K562 (cell line): Measurements from ENCODE around the gene GCN1. TPM values are rescaled to one million over a fixed set of nuclear protein-coding genes. Genes with fewer than 3 reads are reported as not detected.

ENCODE experiments used
- ATAC-seq: fragments of 200-7000 bp; cut with Tn5 transposase; 3 replicates; pipeline ENCODE4 v1.9.1; 2020; ENCODE audit warnings: moderate library complexity
- BruUV-seq: library from RNA; stranded (reverse); fragments of 400-500 nt; replicated peaks from 2 replicates; lab custom pipeline; 2021; lab: Mats Ljungman, UMichigan
- CTCF ChIA-PET: fragments of 300-600 bp; formaldehyde crosslinking; extraction: SDS; loops from one replicate; lab custom pipeline; 2021; ENCODE audit warnings: low intra/inter-chr PET ratio; lab: Yijun Ruan, JAX
- POLR2A ChIA-PET: fragments of 300-600, 350-650 bp; sonication (Branson Sonifier 250); formaldehyde crosslinking; extraction: SDS; loops from one replicate; lab custom pipeline; 2021; ENCODE audit warnings: antibody characterized with exemption, inconsistent platforms; lab: Yijun Ruan, JAX
- DNase-seq, 4 experiments: peaks; one replicate each; pipeline versions ENCODE4 v3.0.0 to v3.0.0-alpha.2; 2011 to 2018; ENCODE audit warnings: low spot score in 3 of 4, mixed read lengths in 3 of 4; ENCODE audit errors: extremely low read depth in 1 of 4
- FAIRE-seq: peaks from 2 replicates; lab custom pipeline; 2011; peaks lifted over from hg19 to GRCh38; lab: Jason Lieb, UNC
- H2AFZ ChIP-seq: 2 replicates; pipeline ENCODE4 v1.6.0; 2011; ENCODE audit warnings: low read depth, low read length, control low read depth, inconsistent platforms
- H3K27ac ChIP-seq: fragments of 200-600 bp; 3 replicates; pipeline ENCODE4 v1.8.0; 2011; ENCODE audit warnings: low read depth, mild to moderate bottlenecking, control low read depth, inconsistent platforms, low read length, moderate library complexity, mixed read lengths; ENCODE audit errors: extremely low read depth
- H3K27me3 ChIP-seq, 2 experiments: fragments of 300-600 bp in 1 of 2; 2 replicates in 1 of 2; 3 replicates in 1 of 2; pipeline versions ENCODE4 v1.6.0 to v1.8.0; 2011; ENCODE audit warnings: inconsistent platforms in 2 of 2, low read length in 2 of 2, mild to moderate bottlenecking in 1 of 2, mixed read lengths in 1 of 2, moderate library complexity in 1 of 2; ENCODE audit not compliant: control insufficient read depth in 2 of 2, insufficient read depth in 2 of 2
- H3K36me3 ChIP-seq: fragments of 300-600 bp; 3 replicates; pipeline ENCODE4 v1.8.0; 2011; ENCODE audit warnings: mild to moderate bottlenecking, low read length, inconsistent platforms; ENCODE audit not compliant: control insufficient read depth, insufficient read depth
- H3K4me1 ChIP-seq, 2 experiments: fragments of 200-600 bp in 1 of 2; replicated peaks in 1 of 2; 2 replicates in 1 of 2; 3 replicates in 1 of 2; pipeline versions ENCODE4 v1.5.1 to v1.8.0; 2011; ENCODE audit warnings: inconsistent platforms in 2 of 2, low read length in 2 of 2, mild to moderate bottlenecking in 1 of 2, mixed read lengths in 1 of 2, moderate library complexity in 1 of 2; ENCODE audit not compliant: control insufficient read depth in 2 of 2, insufficient read depth in 2 of 2
- H3K4me2 ChIP-seq: 2 replicates; pipeline ENCODE4 v1.6.1; 2011; ENCODE audit warnings: low read length, control low read depth, inconsistent platforms, mixed read lengths; ENCODE audit not compliant: insufficient read depth
- H3K4me3 ChIP-seq: fragments of 200-600 bp; sonication (generic), shearing (Covaris generic); 2 replicates; pipeline ENCODE4 v1.5.1; 2016; ENCODE audit warnings: control low read depth, inconsistent platforms
- H3K79me2 ChIP-seq: fragments of 200-600 bp; 3 replicates; pipeline ENCODE4 v1.8.0; 2011; ENCODE audit warnings: low read length, inconsistent platforms; ENCODE audit not compliant: control insufficient read depth, insufficient read depth
- H3K9ac ChIP-seq, 2 experiments: 2 replicates each; pipeline versions ENCODE4 v1.6.0 to v1.6.1; 2011; ENCODE audit warnings: low read depth in 2 of 2, low read length in 2 of 2, control low read depth in 1 of 2, inconsistent platforms in 1 of 2, mild to moderate bottlenecking in 1 of 2, mixed read lengths in 1 of 2; ENCODE audit not compliant: insufficient read depth in 1 of 2
- H3K9me1 ChIP-seq: one replicate; pipeline ENCODE4 v1.6.0; 2011; ENCODE audit warnings: inconsistent platforms, mild to moderate bottlenecking, low read length, moderate library complexity; ENCODE audit not compliant: control insufficient read depth, insufficient read depth
- H3K9me3 ChIP-seq: replicated peaks from 2 replicates; pipeline ENCODE4 v1.5.1; 2011; ENCODE audit warnings: low read depth, low read length, inconsistent platforms; ENCODE audit not compliant: control insufficient read depth, insufficient read depth
- H4K20me1 ChIP-seq: replicated peaks from 2 replicates; pipeline ENCODE4 v1.6.1; 2011; ENCODE audit warnings: low read length, inconsistent platforms, mixed read lengths; ENCODE audit not compliant: control insufficient read depth, insufficient read depth
- EP400 ChIP-seq: fragments of 450-650 bp; IDR thresholded peaks from 2 replicates; pipeline ENCODE4 v1.6.1; 2017; ENCODE audit warnings: antibody characterized with exemption, mild to moderate bottlenecking, moderate library complexity
- ETV6 ChIP-seq, 3 experiments: fragments of 150-350 bp in 1 of 3; sonication (generic) in 1 of 3; formaldehyde crosslinking in 1 of 3; IDR thresholded peaks; 2 replicates each; pipeline versions ENCODE4 v1.6.1 to v1.8.0; 2014 to 2022; ENCODE audit warnings: borderline replicate concordance in 2 of 3, low read depth in 2 of 3, antibody characterized with exemption in 1 of 3, low read length in 1 of 3, mild to moderate bottlenecking in 1 of 3, missing genetic modification reagents in 1 of 3
- FOSL1 ChIP-seq: fragments of 200-800 bp; sonication (Bioruptor generic); conservative IDR thresholded peaks from 2 replicates; pipeline ENCODE4 v1.6.1; 2016; ENCODE audit warnings: missing genetic modification characterization, missing compliant biosample characterization
- FOXK2 ChIP-seq, 2 experiments: fragments of 450-650 bp; IDR thresholded peaks in 1 of 2; conservative IDR thresholded peaks in 1 of 2; 2 replicates each; pipeline ENCODE4 v1.6.1; 2016; ENCODE audit warnings: low read depth in 2 of 2, mild to moderate bottlenecking in 1 of 2
- GATAD2B ChIP-seq: fragments of 450-650 bp; IDR thresholded peaks from 2 replicates; pipeline ENCODE4 v1.6.1; 2017; ENCODE audit warnings: mild to moderate bottlenecking, borderline replicate concordance
- KDM1A ChIP-seq, 2 experiments: fragments of 450-650 bp; IDR thresholded peaks; 2 replicates each; pipeline ENCODE4 v1.6.1; 2016; ENCODE audit warnings: mild to moderate bottlenecking in 2 of 2
- MBD2 ChIP-seq: sonication (generic); IDR thresholded peaks from 2 replicates; pipeline ENCODE4 v1.6.1; 2016; ENCODE audit warnings: low read depth, borderline replicate concordance
- PHTF2 ChIP-seq: fragments of 250-450 bp; sonication (Bioruptor Pico); IDR thresholded peaks from 2 replicates; pipeline ENCODE4 v1.5.0; 2021; ENCODE audit warnings: mild to moderate bottlenecking
- PML ChIP-seq: IDR thresholded peaks from 2 replicates; pipeline ENCODE4 v1.6.1; 2012; ENCODE audit warnings: low read length, inconsistent platforms
- POLR2AphosphoS5 ChIP-seq: IDR thresholded peaks from 2 replicates; pipeline ENCODE4 v1.6.1; 2011; ENCODE audit warnings: mild to moderate bottlenecking, low read depth, low read length, moderate library complexity; ENCODE audit not compliant: control insufficient read depth, insufficient read depth
- RNF2 ChIP-seq: sonication (generic); IDR thresholded peaks from 2 replicates; pipeline ENCODE4 v1.6.1; 2016
- SIRT6 ChIP-seq: IDR thresholded peaks from one replicate; pipeline ENCODE4 v1.6.1; 2012; ENCODE audit warnings: low read depth, mild to moderate bottlenecking, control low read depth, inconsistent platforms, low read length, moderate library complexity
- ZFP1 ChIP-seq: fragments of 450-650 bp; formaldehyde crosslinking; IDR thresholded peaks from 2 replicates; pipeline ENCODE4 v1.4.0; 2020; ENCODE audit warnings: mild to moderate bottlenecking, mixed read lengths
- ZFPM2 ChIP-seq: fragments of 250-450 bp; sonication (Bioruptor Pico); IDR thresholded peaks from 2 replicates; pipeline ENCODE4 v1.5.1; 2022; ENCODE audit warnings: mild to moderate bottlenecking
- ZNF507 ChIP-seq: conservative IDR thresholded peaks from 2 replicates; pipeline ENCODE4 v1.6.1; 2017; ENCODE audit warnings: missing genetic modification characterization, missing compliant biosample characterization
- WGBS: fragments of 100-300 bp; shearing (Covaris generic); methylation state at CpG from one replicate; pipeline ENCODE4 v1.1.6; 2016; ENCODE audit warnings: low coverage, mixed read lengths; ENCODE audit not compliant: insufficient coverage; ENCODE audit errors: missing lambda C conversion rate; 5-methylcytosine and 5-hydroxymethylcytosine counted together
- in situ Hi-C: fragments of 300-500 bp; cut with MboI; formaldehyde crosslinking; loops from 4 replicates; pipeline ENCODE4 v1.15.0; 2018; ENCODE audit warnings: inconsistent platforms, mixed read lengths
- intact Hi-C: fragments of 100-400 bp; cut with micrococcal nuclease; formaldehyde crosslinking; loops from 2 replicates; pipeline ENCODE4 v1.14.2; 2022
- polyA plus RNA-seq, 8 experiments: library from polyadenylated mRNA; depleted of rRNA in 4 of 8; stranded (reverse) in 5 of 8; unstranded in 3 of 8; fragments of >200 nt; fragmentation: Nextera tagmentation in 2 of 8; fragmentation: Illumina TruSeq in 1 of 8; extraction: Ambion mirVana in 2 of 8; extraction: Trizol in 1 of 8; gene quantifications; 2 replicates each; pipeline versions ENCODE4 v1.2.1 to v1.2.3, GENCODE V29; 2011 to 2014; ENCODE audit warnings: inconsistent platforms in 1 of 8, missing spikeins in 1 of 8
- total RNA-seq, 7 experiments: library from RNA; depleted of rRNA in 6 of 7; stranded (reverse); fragments of >200 nt in 6 of 7; fragmentation: Illumina TruSeq in 2 of 7; extraction: Trizol in 2 of 7; gene quantifications; 2 replicates each; pipeline versions ENCODE4 v1.2.1 to v1.2.3, GENCODE V29; 2011 to 2021; ENCODE audit warnings: low replicate concordance in 1 of 7
- TF ChIP-seq, protein P1 (sequence below): fragments of 200-800 bp; sonication (Bioruptor generic); IDR thresholded peaks from 2 replicates; pipeline ENCODE4 v1.6.1; 2017; ENCODE audit warnings: missing genetic modification characterization, missing compliant biosample characterization
- TF ChIP-seq, protein P2 (sequence below): fragments of 450-650 bp; formaldehyde crosslinking; IDR thresholded peaks from 2 replicates; pipeline ENCODE4 v1.4.0; 2022; ENCODE audit warnings: mild to moderate bottlenecking, moderate library complexity
- TF ChIP-seq, protein P3 (sequence below): IDR thresholded peaks from 2 replicates; pipeline ENCODE4 v1.6.1; 2014; ENCODE audit warnings: antibody characterized with exemption

Gene GCN1
- total and polyA plus RNA-seq, 9 of the 15 experiments (the other 6 are each of a cell fraction or from before 2014, with no cell fraction given) = 11.9 to 190 (median 51.7) TPM

DNA sequence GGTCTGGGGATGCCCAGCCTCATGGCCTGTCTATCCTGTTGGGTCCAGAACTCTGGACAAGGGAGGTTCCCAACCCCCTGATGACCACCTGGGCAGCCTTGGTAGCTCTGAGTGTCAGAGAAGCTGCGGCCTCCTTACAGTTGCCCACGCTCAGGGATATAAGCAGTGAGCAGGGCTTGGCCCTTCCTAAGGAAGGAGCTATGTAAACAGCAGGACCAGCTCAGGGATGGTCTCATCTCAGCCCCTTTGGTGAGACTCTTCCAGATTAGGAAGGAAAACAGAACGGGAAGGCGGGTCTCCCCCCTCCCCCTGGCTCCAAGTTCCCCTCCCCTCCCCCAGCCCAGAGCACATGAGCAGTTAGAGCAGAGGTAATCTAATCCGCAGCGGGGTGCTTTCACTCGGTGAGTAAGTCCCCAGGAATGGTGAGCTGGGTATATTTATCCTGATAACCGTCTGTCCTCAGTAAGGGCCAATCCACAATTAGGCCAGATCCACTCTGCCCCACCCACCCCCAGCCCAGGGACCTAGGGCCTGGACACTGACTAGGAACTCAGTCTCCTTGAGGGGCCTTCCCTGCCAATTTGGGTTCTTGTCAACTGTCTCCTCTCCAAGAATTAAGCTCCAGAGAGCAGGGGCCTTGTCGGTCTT is 35.9 kb upstream of the GCN1 start:
- CTCF ChIA-PET = interaction anchor here (2.9 kb wide), 1 partner anchor 36 kb away, joined by 35 read pairs; the partner anchor contains the start of gene PXN
- H3K4me3 ChIP-seq = peak overlapping the region; percentile 15; the same call in 1 of the 2 replicates
- POLR2A ChIA-PET = interaction anchor here (0.6 to 17.7 kb wide), 16 partner anchors 9 to 1472 kb away, joined by 3 to 420 read pairs (median 6); partner anchors contain the start of genes GCN1, PXN, RNU4-1 and RNU4-2
- TF ChIP-seq PHTF2 (CRISPR knock-in tag) = no peak
- peak; percentile 93 for TF ChIP-seq FOSL1 (tag)
- TF ChIP-seq GATAD2B = 0 out of 2 replicates have a peak, but pooled peaks have one; percentile 12
- peak; percentile 38 to 75 for TF ChIP-seq KDM1A (IDR thresholded peaks at IDR 0.05)
- 0 out of 2 replicates have a peak, but pooled peaks have one; percentile 18 for TF ChIP-seq PML
- TF ChIP-seq POLR2AphosphoS5 = peak; percentile 77
- TF ChIP-seq ZFP1 (CRISPR knock-in tag) = 0 out of 2 replicates have a peak, but pooled peaks have one; percentile 4
- no peak for TF ChIP-seq ZFPM2 (CRISPR knock-in tag)
- TF ChIP-seq, protein P1, sequence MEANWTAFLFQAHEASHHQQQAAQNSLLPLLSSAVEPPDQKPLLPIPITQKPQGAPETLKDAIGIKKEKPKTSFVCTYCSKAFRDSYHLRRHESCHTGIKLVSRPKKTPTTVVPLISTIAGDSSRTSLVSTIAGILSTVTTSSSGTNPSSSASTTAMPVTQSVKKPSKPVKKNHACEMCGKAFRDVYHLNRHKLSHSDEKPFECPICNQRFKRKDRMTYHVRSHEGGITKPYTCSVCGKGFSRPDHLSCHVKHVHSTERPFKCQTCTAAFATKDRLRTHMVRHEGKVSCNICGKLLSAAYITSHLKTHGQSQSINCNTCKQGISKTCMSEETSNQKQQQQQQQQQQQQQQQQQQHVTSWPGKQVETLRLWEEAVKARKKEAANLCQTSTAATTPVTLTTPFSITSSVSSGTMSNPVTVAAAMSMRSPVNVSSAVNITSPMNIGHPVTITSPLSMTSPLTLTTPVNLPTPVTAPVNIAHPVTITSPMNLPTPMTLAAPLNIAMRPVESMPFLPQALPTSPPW (CRISPR knock-in tag) = peak; percentile 85
- no peak for TF ChIP-seq SIRT6
- TF ChIP-seq, protein P2, sequence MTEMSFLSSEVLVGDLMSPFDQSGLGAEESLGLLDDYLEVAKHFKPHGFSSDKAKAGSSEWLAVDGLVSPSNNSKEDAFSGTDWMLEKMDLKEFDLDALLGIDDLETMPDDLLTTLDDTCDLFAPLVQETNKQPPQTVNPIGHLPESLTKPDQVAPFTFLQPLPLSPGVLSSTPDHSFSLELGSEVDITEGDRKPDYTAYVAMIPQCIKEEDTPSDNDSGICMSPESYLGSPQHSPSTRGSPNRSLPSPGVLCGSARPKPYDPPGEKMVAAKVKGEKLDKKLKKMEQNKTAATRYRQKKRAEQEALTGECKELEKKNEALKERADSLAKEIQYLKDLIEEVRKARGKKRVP (CRISPR knock-in tag) = no peak
- TF ChIP-seq ETV6 (IDR thresholded peaks at IDR 0.05; ENCODE audit: borderline replicate concordance in 1 of 2, low read depth in 2 of 2, low read length in 1 of 2) = peak; percentile 27 to 47; a peak in 1 of 4 replicates
- TF ChIP-seq ETV6 (CRISPR knock-in tag; IDR thresholded peaks at IDR 0.05; ENCODE audit: borderline replicate concordance) = no peak
- peak; percentile 61; the same call in 1 of the 2 replicates for TF ChIP-seq MBD2
- TF ChIP-seq EP400 = peak; percentile 13; the same call in 1 of the 2 replicates
- peak; percentile 75; the same call in 1 of the 2 replicates for TF ChIP-seq RNF2
- TF ChIP-seq, protein P3, sequence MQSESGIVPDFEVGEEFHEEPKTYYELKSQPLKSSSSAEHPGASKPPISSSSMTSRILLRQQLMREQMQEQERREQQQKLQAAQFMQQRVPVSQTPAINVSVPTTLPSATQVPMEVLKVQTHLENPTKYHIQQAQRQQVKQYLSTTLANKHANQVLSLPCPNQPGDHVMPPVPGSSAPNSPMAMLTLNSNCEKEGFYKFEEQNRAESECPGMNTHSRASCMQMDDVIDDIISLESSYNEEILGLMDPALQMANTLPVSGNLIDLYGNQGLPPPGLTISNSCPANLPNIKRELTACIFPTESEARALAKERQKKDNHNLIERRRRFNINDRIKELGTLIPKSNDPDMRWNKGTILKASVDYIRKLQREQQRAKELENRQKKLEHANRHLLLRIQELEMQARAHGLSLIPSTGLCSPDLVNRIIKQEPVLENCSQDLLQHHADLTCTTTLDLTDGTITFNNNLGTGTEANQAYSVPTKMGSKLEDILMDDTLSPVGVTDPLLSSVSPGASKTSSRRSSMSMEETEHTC = peak; percentile 87
- TF ChIP-seq FOXK2 (conservative IDR thresholded peaks at IDR 0.05 in 1 of 2, IDR thresholded peaks at IDR 0.05 in 1 of 2; ENCODE audit: low read depth in 2 of 2) = no peak
- no peak for TF ChIP-seq ZNF507

More for the DNA sequence above, 35.9 kb upstream of the GCN1 start:
- Histone ChIP-seq H3K36me3 (peaks cover 15% of the 10 kb centered on the region; the same call in 2 of the 3 replicates), H3K9me3 (no peaks in the 10 kb centered on the region), H3K4me1 (peaks cover 83 to 86% of the 10 kb centered on the region in 2 experiments), H3K27ac (peak overlapping the region; percentile 96), H4K20me1 (peaks cover 9% of the 10 kb centered on the region), H3K4me2 (peak overlapping the region; percentile 78), H3K9ac (peak overlapping the region; percentile 70 to 85), H2AFZ (peak overlapping the region; percentile 25; the same call in 1 of the 2 replicates), H3K27me3 (no peaks in the 10 kb centered on the region), H3K79me2 (peaks cover 51% of the 10 kb centered on the region), H3K9me1 (peaks cover 7% of the 10 kb centered on the region)
- in situ Hi-C loops = no loop called here
- WGBS = 11% methylated on average over 4 of the region's 9 CpGs
- peak; percentile 84 to 96 (median 88) for DNase-seq
- ATAC-seq = peak; percentile 64
- FAIRE-seq = peak; percentile 89
- no TSS peak for BruUV-seq
- intact Hi-C loops = no loop called here
